ENCODE data around the gene GSPT1.
A peak's percentile ranks its signal among the peaks of the same experiment; 100 is the strongest.

The GSPT1 gene

GRCh38 chr16:11916524-11917285 lies 949 bp upstream of the GSPT1 start:
- TF ChIP-seq CTCF (conservative IDR thresholded peaks at IDR 0.05; ENCODE audit: low read depth, low read length): no peak
- DNase-seq (ENCODE audit: low read depth): no peak
- peak overlapping the region; percentile 69 for H3K4me3 ChIP-seq (ENCODE audit: low read depth, low read length)

- no peak for DNase-seq (ENCODE audit: low read depth)
- TF ChIP-seq CTCF (conservative IDR thresholded peaks at IDR 0.05; ENCODE audit: low read depth, low read length): no peak
- H3K4me3 ChIP-seq (ENCODE audit: low read depth, low read length): peak overlapping the region; percentile 94
Measured at GRCh38 chr16:11915114-11915643, 577 bp downstream of the GSPT1 start.

- H3K4me3 ChIP-seq (ENCODE audit: low read depth, low read length): peak overlapping the region; percentile 94
- TF ChIP-seq CTCF (conservative IDR thresholded peaks at IDR 0.05; ENCODE audit: low read depth, low read length): no peak
- peak; percentile 57 for DNase-seq (ENCODE audit: low read depth)
Measured at GRCh38 chr16:11914210-11915113, 1.3 kb downstream of the GSPT1 start.

- TF ChIP-seq CTCF (conservative IDR thresholded peaks at IDR 0.05; ENCODE audit: low read depth, low read length): no peak
- no peak for DNase-seq (ENCODE audit: low read depth)
- H3K4me3 ChIP-seq (ENCODE audit: low read depth, low read length): peak overlapping the region; percentile 94
Measured at GRCh38 chr16:11913425-11914079, 2.2 kb downstream of the GSPT1 start.

GRCh38 chr16:11909653-11910545 lies 5.9 kb downstream of the GSPT1 start:
- TF ChIP-seq CTCF (conservative IDR thresholded peaks at IDR 0.05; ENCODE audit: low read depth, low read length): no peak
- H3K4me3 ChIP-seq (ENCODE audit: low read depth, low read length): no peak overlapping the region
- DNase-seq (ENCODE audit: low read depth): peak; percentile 53
